Measurements from ENCODE around the gene SHD.

DNA sequence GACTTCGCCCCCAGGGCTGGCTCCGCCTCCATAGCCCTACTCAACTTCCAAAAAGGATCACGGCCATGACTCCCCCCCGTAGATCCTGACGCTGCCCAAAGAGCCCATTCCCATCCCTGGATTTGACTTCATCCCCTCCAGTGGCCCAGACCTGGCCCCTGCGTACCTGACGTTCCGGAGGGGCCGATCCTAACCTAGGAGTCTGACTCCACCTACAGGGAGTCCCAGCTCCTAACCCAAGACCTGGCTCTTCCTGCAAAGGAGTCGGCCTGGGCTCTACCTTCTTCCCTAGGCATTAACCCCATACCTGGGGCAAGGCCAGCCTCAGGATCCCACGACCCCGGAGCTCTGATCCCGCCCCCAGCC, 48.8 kb downstream of the SHD start:
- TF ChIP-seq, protein P1, sequence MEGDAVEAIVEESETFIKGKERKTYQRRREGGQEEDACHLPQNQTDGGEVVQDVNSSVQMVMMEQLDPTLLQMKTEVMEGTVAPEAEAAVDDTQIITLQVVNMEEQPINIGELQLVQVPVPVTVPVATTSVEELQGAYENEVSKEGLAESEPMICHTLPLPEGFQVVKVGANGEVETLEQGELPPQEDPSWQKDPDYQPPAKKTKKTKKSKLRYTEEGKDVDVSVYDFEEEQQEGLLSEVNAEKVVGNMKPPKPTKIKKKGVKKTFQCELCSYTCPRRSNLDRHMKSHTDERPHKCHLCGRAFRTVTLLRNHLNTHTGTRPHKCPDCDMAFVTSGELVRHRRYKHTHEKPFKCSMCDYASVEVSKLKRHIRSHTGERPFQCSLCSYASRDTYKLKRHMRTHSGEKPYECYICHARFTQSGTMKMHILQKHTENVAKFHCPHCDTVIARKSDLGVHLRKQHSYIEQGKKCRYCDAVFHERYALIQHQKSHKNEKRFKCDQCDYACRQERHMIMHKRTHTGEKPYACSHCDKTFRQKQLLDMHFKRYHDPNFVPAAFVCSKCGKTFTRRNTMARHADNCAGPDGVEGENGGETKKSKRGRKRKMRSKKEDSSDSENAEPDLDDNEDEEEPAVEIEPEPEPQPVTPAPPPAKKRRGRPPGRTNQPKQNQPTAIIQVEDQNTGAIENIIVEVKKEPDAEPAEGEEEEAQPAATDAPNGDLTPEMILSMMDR (IDR thresholded peaks at IDR 0.05; ENCODE audit: low read length): no peak
- no peak for TF ChIP-seq EZH2 (IDR thresholded peaks at IDR 0.05; ENCODE audit: borderline replicate concordance, low read length)
